ENCODE measurements around the gene MCRS1. TPM values are rescaled to one million over a fixed set of nuclear protein-coding genes. Genes with fewer than 3 reads are reported as not detected.

Gene MCRS1
- total RNA-seq, 4 donors from 2014 or later: 28.7 to 62.0 (median 34.6) TPM

- DNase-seq (no peak), ATAC-seq (no peak)
- H3K36me3 ChIP-seq: peaks cover 0 to 15% of the 10 kb centered on the region in 2 donors
- intact Hi-C loops (cut with DNase I; ENCODE audit: low total_unique reads) (no loop called here), in situ Hi-C loops (cut with MboI; ENCODE audit: low sequenced_read_pairs in 4 of 4) (no loop called here)
- no peak overlapping the region for H3K4me3 ChIP-seq
- H3K4me1 ChIP-seq: peaks cover 5 to 14% of the 10 kb centered on the region in 2 donors
- no peaks in the 10 kb centered on the region for H3K9me3 ChIP-seq
- no peaks in the 10 kb centered on the region for H3K27me3 ChIP-seq
- H3K27ac ChIP-seq: no peak overlapping the region
- no peak for TF ChIP-seq POLR2A (IDR thresholded peaks at IDR 0.05)
- TF ChIP-seq CTCF (IDR thresholded peaks at IDR 0.05 in 4 of 5, conservative IDR thresholded peaks at IDR 0.05 in 1 of 5): no peak
These were observed 9.8 kb upstream of the MCRS1 start for GRCh38 chr12:49577589-49578315.

GRCh38 chr12:49568442-49569162 lies 660 bp upstream of the MCRS1 start:
- peak in 1 of 2 donors; percentile 7 for ATAC-seq
- peak overlapping the region; percentile 77 to 95 (median 85) for H3K4me3 ChIP-seq
- in situ Hi-C loops (cut with MboI; ENCODE audit: low sequenced_read_pairs in 4 of 4) (no loop called here), intact Hi-C loops (cut with DNase I; ENCODE audit: low total_unique reads) (loop anchor here (1.0 kb wide), 1 partner anchor 55 kb away; the partner anchor contains the start of gene PRPF40B)
- H3K27me3 ChIP-seq: no peaks in the 10 kb centered on the region
- DNase-seq: no peak
- H3K9me3 ChIP-seq: no peaks in the 10 kb centered on the region
- peak overlapping the region; percentile 89 to 94 (median 90) for H3K27ac ChIP-seq
- peaks cover 36 to 50% of the 10 kb centered on the region in 2 donors for H3K4me1 ChIP-seq
- TF ChIP-seq POLR2A (IDR thresholded peaks at IDR 0.05) (no peak), CTCF (IDR thresholded peaks at IDR 0.05 in 4 of 5, conservative IDR thresholded peaks at IDR 0.05 in 1 of 5) (no peak)
- H3K36me3 ChIP-seq: peaks cover 0 to 11% of the 10 kb centered on the region in 2 donors

GRCh38 chr12:49567302-49567610 lies 686 bp downstream of the MCRS1 start:
- Histone ChIP-seq H3K27me3 (no peaks in the 10 kb centered on the region), H3K27ac (peak overlapping the region; percentile 89 to 94 (median 90)), H3K4me1 (peaks cover 40 to 50% of the 10 kb centered on the region in 2 donors), H3K4me3 (peak overlapping the region; percentile 77 to 95 (median 85)), H3K9me3 (no peaks in the 10 kb centered on the region), H3K36me3 (peaks cover 0 to 24% of the 10 kb centered on the region in 2 donors)
- in situ Hi-C loops (cut with MboI; ENCODE audit: low sequenced_read_pairs in 4 of 4): no loop called here
- no peak for TF ChIP-seq POLR2A (IDR thresholded peaks at IDR 0.05)
- DNase-seq (no peak), ATAC-seq (peak; percentile 11 to 12)
- intact Hi-C loops (cut with DNase I; ENCODE audit: low total_unique reads): loop anchor here (2.0 kb wide), 1 partner anchor 14 kb away; no protein-coding TSS in a partner anchor

GRCh38 chr12:49566361-49566760 lies 1.6 kb downstream of the MCRS1 start:
- DNase-seq (no peak), ATAC-seq (no peak)
- Histone ChIP-seq H3K27ac (peak overlapping the region; percentile 89 to 94 (median 90)), H3K4me1 (peaks cover 40 to 50% of the 10 kb centered on the region in 2 donors), H3K4me3 (peak overlapping the region in 3 of 4 donors; percentile 77 to 95 (median 77)), H3K36me3 (peaks cover 0 to 33% of the 10 kb centered on the region in 2 donors), H3K27me3 (no peaks in the 10 kb centered on the region), H3K9me3 (no peaks in the 10 kb centered on the region)
- TF ChIP-seq CTCF (IDR thresholded peaks at IDR 0.05 in 4 of 5, conservative IDR thresholded peaks at IDR 0.05 in 1 of 5) (no peak), POLR2A (IDR thresholded peaks at IDR 0.05) (no peak)
- intact Hi-C loops (cut with DNase I; ENCODE audit: low total_unique reads): loop anchor here (2.0 kb wide), 1 partner anchor 14 kb away; no protein-coding TSS in a partner anchor
- in situ Hi-C loops (cut with MboI; ENCODE audit: low sequenced_read_pairs in 4 of 4): no loop called here
